Activated T-cell treated with anti-CD3 and anti-CD28 coated beads, Interleukin-2, amount 50 U/mL, for 72 hours (primary cell): ENCODE measurements around the gene SNX15. TPM values are rescaled to one million over a fixed set of nuclear protein-coding genes. Genes with fewer than 3 reads are reported as not detected.

Source experiments
- ATAC-seq, 2 donors: fragments of 150-1000 bp; cut with Tn5 transposase; replicated peaks in 1 of 2; 2 replicates each; pipeline ENCODE4 v1.10.0; 2021; ENCODE audit warnings: moderate library complexity in 2 of 2, mild to moderate bottlenecking in 1 of 2
- DNase-seq, 2 donors: peaks; one replicate each; pipeline ENCODE4 v3.0.0; 2021 to 2022; ENCODE audit warnings: mixed read lengths in 1 of 2
- H3K27ac Mint-ChIP-seq: one replicate; pipeline ENCODE4 v1.8.0; 2022; ENCODE audit warnings: mild to moderate bottlenecking, moderate library complexity, mixed read lengths
- H3K27me3 Mint-ChIP-seq: one replicate; pipeline ENCODE4 v1.8.0; 2022; ENCODE audit warnings: low read depth, mixed read lengths
- H3K36me3 Mint-ChIP-seq, 2 donors: one replicate each; pipeline ENCODE4 v1.8.0; 2022; ENCODE audit warnings: mixed read lengths in 2 of 2, mild to moderate bottlenecking in 1 of 2; ENCODE audit not compliant: insufficient read depth in 2 of 2
- H3K4me1 Mint-ChIP-seq: one replicate; pipeline ENCODE4 v1.8.0; 2022; ENCODE audit warnings: low read depth, mixed read lengths
- H3K4me3 Mint-ChIP-seq, 2 donors: one replicate each; pipeline ENCODE4 v1.8.0; 2022; ENCODE audit warnings: mild to moderate bottlenecking in 2 of 2, mixed read lengths in 2 of 2, moderate library complexity in 2 of 2
- H3K9me3 Mint-ChIP-seq, 2 donors: one replicate each; pipeline ENCODE4 v1.8.0; 2022; ENCODE audit warnings: mixed read lengths in 2 of 2
- total RNA-seq, 2 donors: library from RNA; stranded (reverse); gene quantifications; one replicate each; pipeline ENCODE4 v1.2.3, GENCODE V29; 2022

The SNX15 gene
- total RNA-seq, 2 donors from 2014 or later, result 31.5 to 38.7 TPM

- DNase-seq, result no peak
- no peak for ATAC-seq
- Mint-ChIP-seq H3K27ac (peak overlapping the region; percentile 98), H3K4me1 (peaks cover 48% of the 10 kb centered on the region), H3K27me3 (no peaks in the 10 kb centered on the region), H3K9me3 (no peaks in the 10 kb centered on the region), H3K4me3 (peak overlapping the region; percentile 98 to 99), H3K36me3 (peaks cover 22 to 29% of the 10 kb centered on the region in 2 donors)
Measured at GRCh38 chr11:65085446-65085845, 58.2 kb downstream of the SNX15 start.

- peaks cover 35% of the 10 kb centered on the region for H3K4me1 Mint-ChIP-seq
- H3K36me3 Mint-ChIP-seq, result peaks cover 15 to 23% of the 10 kb centered on the region in 2 donors
- no peak for ATAC-seq
- H3K4me3 Mint-ChIP-seq, result no peak overlapping the region
- H3K27me3 Mint-ChIP-seq, result no peaks in the 10 kb centered on the region
- DNase-seq, result no peak
- no peak overlapping the region for H3K27ac Mint-ChIP-seq
- H3K9me3 Mint-ChIP-seq, result no peaks in the 10 kb centered on the region
Measured at GRCh38 chr11:65086809-65087208, 59.6 kb downstream of the SNX15 start.

- DNase-seq (no peak), ATAC-seq (no peak)
- Mint-ChIP-seq H3K27me3 (no peaks in the 10 kb centered on the region), H3K27ac (no peak overlapping the region), H3K9me3 (no peaks in the 10 kb centered on the region), H3K36me3 (peaks cover 15 to 19% of the 10 kb centered on the region in 2 donors), H3K4me1 (peaks cover 30% of the 10 kb centered on the region), H3K4me3 (no peak overlapping the region)
Measured at GRCh38 chr11:65087216-65087615, 60.0 kb downstream of the SNX15 start.

- H3K27ac Mint-ChIP-seq, result no peak overlapping the region
Measured at GRCh38 chr11:65087827-65088226, 60.6 kb downstream of the SNX15 start.

GRCh38 chr11:65089621-65090020 lies 62.4 kb downstream of the SNX15 start:
- Mint-ChIP-seq H3K27ac (no peak overlapping the region), H3K4me3 (no peak overlapping the region), H3K9me3 (no peaks in the 10 kb centered on the region)

More at GRCh38 chr11:65087827-65088226, 60.6 kb downstream of the SNX15 start:
- Mint-ChIP-seq H3K36me3 (peaks cover 13 to 14% of the 10 kb centered on the region in 2 donors), H3K9me3 (no peaks in the 10 kb centered on the region), H3K27me3 (no peaks in the 10 kb centered on the region), H3K4me1 (peaks cover 24% of the 10 kb centered on the region), H3K4me3 (no peak overlapping the region)
- ATAC-seq (no peak), DNase-seq (no peak)

More at GRCh38 chr11:65089621-65090020, 62.4 kb downstream of the SNX15 start:
- ATAC-seq (no peak), DNase-seq (no peak)
- Mint-ChIP-seq H3K27me3 (no peaks in the 10 kb centered on the region), H3K4me1 (peaks cover 13% of the 10 kb centered on the region), H3K36me3 (peaks cover 4 to 7% of the 10 kb centered on the region in 2 donors)

Other genes starting within 250 kb of the SNX15 start
- 100 to 1,000 TPM; 332 to 337 TPM for gene SF1, start 248.9 kb upstream of the SNX15 start, total RNA-seq
- 10 to 100 TPM; 74.7 to 84.5 TPM for gene MAP4K2, start 224.2 kb upstream of the SNX15 start, total RNA-seq
- gene MEN1, start 216.9 kb upstream of the SNX15 start, total RNA-seq, result 10 to 100 TPM; 33.8 to 36.3 TPM
- gene CDC42BPG, start 182.8 kb upstream of the SNX15 start, total RNA-seq, result 1 to 10 TPM; 1.1 to 1.5 TPM
- gene EHD1, start 148.8 kb upstream of the SNX15 start, total RNA-seq, result 100 to 1,000 TPM; 136 to 159 TPM
- gene ATG2A, start 110.2 kb upstream of the SNX15 start, total RNA-seq, result 10 to 100 TPM; 20.9 to 27.0 TPM
- 10 to 100 TPM; 15.0 to 24.0 TPM for gene PPP2R5B, start 102.8 kb upstream of the SNX15 start, total RNA-seq
- under 1 TPM; 0.58 to 0.81 TPM for gene GPHA2, start 91.5 kb upstream of the SNX15 start, total RNA-seq
- 1 to 10 TPM; 1.7 to 2.7 TPM for gene MAJIN, start 55.3 kb upstream of the SNX15 start, total RNA-seq
- gene BATF2, start 30.5 kb upstream of the SNX15 start, total RNA-seq, result under 1 TPM; 0.31 to 0.39 TPM
- 100 to 1,000 TPM in 1 of 2 donors, 10 to 100 TPM in 1; 96.0 to 101 TPM for gene ARL2, start 13.3 kb upstream of the SNX15 start, total RNA-seq
- gene SAC3D1, start 13.8 kb downstream of the SNX15 start, total RNA-seq, result 10 to 100 TPM; 18.1 to 21.6 TPM
- 10 to 100 TPM; 25.0 to 31.6 TPM for gene NAALADL1, start 31.1 kb downstream of the SNX15 start, total RNA-seq
- gene CDCA5, start 56.6 kb downstream of the SNX15 start, total RNA-seq, result 100 to 1,000 TPM; 139 to 174 TPM
- 10 to 100 TPM; 44.2 to 46.5 TPM for gene ZFPL1, start 56.8 kb downstream of the SNX15 start, total RNA-seq
- gene VPS51, start 68.8 kb downstream of the SNX15 start, total RNA-seq, result 100 to 1,000 TPM; 118 to 119 TPM
- gene TM7SF2, start 84.4 kb downstream of the SNX15 start, total RNA-seq, result 10 to 100 TPM; 22.8 to 26.8 TPM
- 10 to 100 TPM in 1 of 2 donors, 1 to 10 TPM in 1; 9.9 to 10.4 TPM for gene ZNHIT2, start 90.3 kb downstream of the SNX15 start, total RNA-seq
- 1,000 to 10,000 TPM; 1,144 to 1,164 TPM for gene FAU, start 94.7 kb downstream of the SNX15 start, total RNA-seq
- gene MRPL49, start 94.9 kb downstream of the SNX15 start, total RNA-seq, result 10 to 100 TPM; 73.6 to 89.8 TPM
- 10 to 100 TPM; 45.8 to 53.1 TPM for gene SYVN1, start 107.1 kb downstream of the SNX15 start, total RNA-seq
- not detected for gene SPDYC, start 142.8 kb downstream of the SNX15 start, total RNA-seq
- gene CAPN1, start 154.5 kb downstream of the SNX15 start, total RNA-seq, result 100 to 1,000 TPM in 1 of 2 donors, 10 to 100 TPM in 1; 99.1 to 114 TPM
- 10 to 100 TPM; 54.2 to 67.0 TPM for gene POLA2, start 234.5 kb downstream of the SNX15 start, total RNA-seq